Ecto neural progenitor cell (in vitro differentiated cells): Measurements from ENCODE around the gene PREP.

ENCODE experiments used
- DNase-seq: peaks from one replicate; pipeline ENCODE4 v3.0.0-alpha.2; 2018; ENCODE audit warnings: low spot score

PREP gene

DNA sequence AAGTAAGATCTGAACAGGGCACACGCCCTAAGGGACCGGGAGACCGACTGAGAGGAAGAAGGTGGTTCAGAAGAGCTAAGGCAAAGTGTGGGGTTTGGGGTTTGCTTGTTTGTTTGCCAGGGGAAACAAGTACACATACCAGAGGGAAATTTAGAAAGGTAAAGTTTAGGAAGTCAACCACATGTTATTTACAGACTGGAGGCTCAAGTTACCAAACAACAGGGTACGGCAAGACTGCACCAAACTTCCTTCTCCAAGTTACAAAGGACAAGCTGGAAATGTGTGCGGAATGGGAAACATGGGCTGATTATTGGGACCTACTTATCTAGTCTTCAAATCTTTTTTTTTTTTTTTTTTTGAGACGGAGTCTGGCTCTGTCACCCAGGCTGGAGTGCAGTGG lies 11.2 kb downstream of the PREP start:
- no peak for DNase-seq

DNA sequence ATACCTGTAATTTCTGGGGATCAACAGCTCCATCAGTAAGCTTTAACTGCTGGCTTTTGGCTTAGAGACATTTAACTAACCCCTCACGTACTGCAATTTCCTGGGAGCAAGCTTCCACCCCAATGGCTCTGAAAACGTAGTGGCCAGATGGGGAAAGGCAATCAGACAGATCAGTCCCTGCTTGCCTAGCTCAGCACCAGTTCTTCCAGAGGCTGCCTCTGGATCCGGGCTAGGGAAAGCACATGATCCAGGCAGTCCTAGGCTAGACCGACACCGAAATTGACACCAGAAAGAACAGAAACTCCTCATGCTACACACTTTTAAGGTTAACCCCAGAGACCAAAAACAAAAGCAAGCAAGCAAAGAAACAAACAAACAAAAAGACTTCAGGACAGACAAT lies 13.3 kb downstream of the PREP start:
- DNase-seq = no peak

DNA sequence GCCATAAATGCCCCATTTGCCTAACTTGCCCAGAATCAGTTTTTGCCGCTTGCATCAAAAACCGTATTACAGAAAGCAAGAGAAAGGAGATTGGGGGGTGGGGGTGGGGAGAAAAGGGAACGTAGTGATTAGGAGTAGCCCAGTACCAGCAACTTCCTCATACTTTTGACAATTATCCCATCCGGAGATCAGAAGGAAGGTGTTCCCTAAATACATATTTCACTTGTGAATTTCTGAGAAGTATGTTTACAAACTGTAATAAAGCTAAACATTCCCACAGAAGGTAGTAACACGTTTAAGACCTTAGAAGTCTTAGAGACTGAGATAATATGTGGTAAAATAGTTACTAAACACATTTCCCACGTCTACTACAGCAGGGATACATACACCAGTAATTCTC lies 14.5 kb downstream of the PREP start:
- no peak for DNase-seq

DNA sequence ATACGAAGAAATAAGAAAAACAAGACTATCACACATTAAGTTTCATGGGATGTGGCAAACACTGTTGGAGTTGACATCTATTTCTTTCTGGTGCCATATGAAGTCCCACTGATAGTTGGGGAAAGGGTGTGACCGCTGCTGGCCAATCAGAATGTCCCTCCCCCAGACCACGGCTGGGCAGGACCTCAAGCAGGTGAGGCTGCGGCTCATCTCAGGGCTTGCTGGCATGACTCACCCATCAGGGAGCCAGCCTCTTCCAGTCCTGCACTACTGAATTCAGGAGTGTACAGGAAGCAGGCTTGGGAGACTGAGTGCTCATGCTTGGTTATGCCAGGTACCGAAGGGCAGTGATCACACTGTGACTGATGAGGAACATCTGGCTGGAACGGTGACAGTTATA lies 18.9 kb downstream of the PREP start:
- DNase-seq = no peak

DNA sequence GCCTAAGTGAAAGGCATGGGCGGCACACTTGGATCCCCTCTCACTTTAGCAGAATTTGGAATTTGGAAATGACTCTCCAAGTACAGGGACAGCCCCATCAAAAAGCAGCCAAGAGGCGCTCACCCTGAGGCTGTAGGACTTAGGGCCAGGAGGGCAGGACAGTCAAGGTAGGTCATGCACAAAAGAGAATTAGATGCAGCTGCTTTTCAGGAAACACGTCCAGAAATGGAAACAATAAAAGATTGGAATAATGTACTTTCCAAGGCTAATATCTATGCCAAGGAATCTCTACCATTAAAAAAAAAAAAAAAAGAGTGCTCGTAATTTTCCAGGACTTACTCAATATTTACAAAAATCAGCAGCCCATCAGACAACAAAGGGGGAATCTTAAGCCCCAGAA lies 19.9 kb downstream of the PREP start:
- no peak for DNase-seq

DNA sequence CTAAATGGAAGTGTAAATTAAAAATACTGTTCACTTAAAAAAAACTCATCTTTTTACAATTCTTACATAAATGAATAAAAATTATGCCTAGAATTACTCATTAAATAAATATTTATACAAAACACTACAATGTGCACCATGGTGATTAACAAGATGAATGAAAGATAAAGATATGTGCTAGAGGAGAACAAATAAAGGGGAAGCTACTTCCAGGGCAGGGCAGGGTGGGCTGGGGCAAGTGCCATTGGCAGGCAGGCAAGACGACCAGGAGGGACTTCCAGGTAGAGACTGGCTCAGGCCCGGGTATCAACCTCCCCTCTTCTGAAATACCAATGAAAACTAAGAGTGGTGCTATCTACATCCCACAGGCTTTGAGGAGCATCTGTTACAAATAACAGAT lies 20.4 kb downstream of the PREP start:
- no peak for DNase-seq

DNA sequence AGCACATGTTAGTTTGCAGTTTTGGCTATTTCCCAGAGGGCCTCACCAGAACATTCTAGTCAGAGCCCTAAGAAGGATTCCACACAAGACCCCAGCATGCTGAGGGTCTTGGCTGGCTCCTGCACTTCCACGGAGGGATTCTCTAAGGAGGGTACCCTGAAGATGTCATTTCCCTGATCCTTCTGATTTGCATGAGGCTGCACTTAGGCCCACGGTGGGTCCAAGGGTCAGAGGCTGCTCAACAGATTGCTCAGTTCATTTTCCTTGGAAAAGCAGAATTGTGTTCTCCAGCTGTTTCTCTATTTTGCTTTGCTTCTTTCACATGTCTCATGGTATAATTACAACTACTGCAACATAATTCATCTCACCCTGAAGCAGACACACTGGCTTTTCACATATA lies 22.2 kb downstream of the PREP start:
- DNase-seq = no peak

DNA sequence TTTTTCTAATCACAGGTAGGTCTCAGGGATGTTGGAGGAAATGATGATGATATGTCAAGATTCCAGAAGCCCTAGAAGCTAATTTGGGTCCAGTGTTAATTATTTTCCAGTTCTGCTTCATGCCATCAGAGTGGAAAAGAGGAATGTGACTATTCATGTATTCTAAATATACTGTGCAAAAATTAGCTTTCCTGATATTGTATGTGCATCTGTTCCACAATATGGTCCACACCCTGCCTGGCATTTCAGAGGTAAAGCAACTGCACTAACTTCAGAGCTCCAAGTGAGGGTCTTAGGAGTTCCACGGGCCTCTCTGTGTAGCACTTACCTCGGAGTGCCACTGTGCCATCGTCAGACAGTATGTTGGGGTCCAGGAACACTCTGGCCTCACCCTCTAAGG lies 27.1 kb downstream of the PREP start:
- DNase-seq = no peak

DNA sequence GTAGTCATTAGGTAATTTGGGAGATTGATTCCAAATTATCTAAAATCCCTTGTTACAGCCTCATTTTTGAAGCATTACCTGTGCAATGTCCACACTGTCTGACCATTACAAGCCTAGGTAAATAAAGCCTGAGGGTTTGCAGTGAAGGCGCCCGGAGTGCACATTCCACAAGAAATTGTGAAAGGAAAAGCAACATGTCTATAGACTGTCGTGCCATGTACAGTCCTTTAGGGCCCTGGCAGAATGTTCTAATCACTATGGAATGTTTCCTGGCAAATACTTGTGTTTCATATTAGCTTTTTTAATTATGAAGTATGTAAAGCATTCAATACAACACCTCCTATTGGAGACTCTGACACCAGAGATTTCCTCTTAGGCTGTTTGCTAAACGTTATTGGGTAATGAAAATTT lies 28.9 kb downstream of the PREP start:
- no peak for DNase-seq

DNA sequence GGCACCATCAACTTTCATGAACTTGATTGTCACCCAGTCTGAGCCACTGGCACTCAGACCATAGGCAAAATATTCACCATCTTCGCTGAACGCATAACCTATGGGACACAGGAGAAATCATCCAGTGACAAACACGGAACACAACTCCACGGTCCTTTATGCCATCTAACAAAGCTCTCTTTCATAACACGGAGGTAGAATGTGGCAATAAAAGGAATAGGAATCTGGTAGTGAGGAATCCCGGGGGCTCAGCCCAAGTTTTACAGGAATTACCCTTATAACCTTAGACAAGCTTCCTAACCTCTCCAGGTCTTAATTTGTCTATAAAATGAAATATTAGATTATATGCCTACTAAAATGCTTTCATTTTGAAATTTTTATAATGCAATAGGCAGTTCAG lies 29.4 kb downstream of the PREP start:
- no peak for DNase-seq

DNA sequence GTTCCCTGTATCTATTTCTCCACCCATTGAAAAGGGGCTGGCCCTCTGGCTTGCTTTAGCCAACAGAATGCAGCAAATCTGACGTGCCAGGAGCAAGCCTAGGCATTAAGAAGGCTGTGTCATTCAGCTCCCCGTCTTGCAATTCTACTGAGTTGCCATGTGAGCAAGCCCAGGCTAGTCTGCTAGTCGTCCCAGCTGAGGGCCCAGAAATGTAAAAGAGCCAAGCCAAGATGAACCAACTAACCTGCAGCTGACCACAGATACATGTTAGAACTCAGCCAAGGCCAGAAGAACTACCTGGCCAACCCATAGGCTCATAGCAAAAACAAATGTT lies 30.1 kb downstream of the PREP start:
- no peak for DNase-seq

DNA sequence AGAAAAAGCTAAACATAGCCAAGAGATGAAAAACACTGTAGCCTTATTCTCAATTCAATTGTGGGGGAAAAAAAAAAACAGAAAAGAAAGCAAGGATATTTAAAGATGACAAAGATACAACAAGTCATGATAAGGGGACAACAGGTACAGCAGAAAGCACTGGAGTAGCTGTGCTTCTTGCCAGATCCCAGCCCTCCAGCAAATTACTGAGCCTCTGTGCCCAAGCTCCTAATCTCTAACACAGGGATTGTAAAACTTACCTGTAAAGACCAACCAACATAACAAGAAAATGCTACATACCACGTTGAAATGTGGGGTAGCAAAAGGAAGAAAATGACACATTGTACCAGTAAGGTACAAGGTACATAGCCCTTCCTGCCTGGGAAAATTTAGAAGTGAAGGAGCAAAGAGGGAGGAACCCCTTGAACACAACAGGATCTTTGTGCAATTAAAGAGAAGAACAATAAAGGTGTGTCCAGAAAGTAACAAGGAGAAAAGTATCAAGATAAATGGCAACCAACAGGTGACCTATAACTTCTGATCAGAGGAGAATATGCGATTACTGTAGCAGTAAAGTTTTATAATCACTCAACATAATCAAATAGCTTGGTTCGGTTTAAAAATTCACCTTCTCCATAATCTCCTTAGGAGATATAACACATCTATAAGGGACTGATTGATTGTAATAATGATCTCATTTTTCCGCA lies 30.6 kb downstream of the PREP start:
- no peak for DNase-seq

DNA sequence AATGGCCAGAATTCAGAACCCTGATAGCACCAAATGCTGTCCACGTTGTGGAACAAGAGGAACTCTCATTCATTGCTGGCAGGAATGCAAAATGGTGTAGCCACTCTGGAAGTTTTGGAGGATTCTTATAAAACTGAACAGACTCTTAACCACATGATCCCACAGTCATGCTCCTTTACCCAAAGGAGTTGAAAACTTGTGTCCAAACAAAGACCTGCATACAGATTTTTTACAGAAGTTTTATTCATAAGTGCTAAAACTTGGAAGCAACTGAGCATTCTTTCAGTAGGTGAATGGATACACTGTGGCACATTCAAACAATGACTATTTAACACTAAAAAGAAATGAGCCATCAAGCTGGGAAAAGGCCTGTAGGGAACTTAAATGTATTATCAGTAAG lies 32.5 kb downstream of the PREP start:
- no peak for DNase-seq

DNA sequence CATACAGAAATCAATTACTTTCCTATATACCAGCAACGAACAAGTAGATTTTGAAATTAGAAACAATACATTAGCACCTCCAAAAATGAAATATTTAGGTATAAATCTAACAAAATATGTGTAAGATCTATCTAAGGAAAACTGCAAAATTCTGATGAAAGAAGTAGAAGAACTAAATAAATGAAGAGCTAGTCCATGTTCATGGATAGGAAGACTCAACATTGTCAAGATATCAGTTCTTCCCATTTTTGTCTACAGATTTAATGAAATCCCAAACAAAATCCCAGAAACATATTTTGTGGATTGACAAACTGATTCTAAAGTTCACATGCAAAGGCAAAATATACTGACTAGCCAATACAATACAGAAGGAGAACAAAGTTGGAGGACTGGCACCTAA lies 33.7 kb downstream of the PREP start:
- no peak for DNase-seq

DNA sequence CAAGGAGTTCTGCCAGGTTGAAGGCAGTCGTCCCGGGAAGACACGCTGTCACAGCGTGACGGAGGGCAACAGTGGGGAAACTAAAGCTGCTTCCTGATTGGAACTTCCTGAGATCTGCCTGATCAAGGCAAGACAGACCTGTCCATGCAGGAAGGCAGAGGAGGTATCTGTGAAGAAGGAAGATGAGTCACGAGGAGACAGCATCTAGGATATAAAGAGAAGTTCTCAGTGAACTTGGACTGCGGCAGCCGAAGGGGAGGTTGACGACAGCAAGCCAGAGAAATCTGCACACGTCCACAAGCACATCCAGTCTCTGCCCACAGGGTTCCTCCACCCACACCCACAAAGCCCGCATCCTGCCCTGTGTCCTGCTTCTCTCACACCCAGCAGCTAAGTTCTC lies 38.6 kb downstream of the PREP start:
- no peak for DNase-seq

DNA sequence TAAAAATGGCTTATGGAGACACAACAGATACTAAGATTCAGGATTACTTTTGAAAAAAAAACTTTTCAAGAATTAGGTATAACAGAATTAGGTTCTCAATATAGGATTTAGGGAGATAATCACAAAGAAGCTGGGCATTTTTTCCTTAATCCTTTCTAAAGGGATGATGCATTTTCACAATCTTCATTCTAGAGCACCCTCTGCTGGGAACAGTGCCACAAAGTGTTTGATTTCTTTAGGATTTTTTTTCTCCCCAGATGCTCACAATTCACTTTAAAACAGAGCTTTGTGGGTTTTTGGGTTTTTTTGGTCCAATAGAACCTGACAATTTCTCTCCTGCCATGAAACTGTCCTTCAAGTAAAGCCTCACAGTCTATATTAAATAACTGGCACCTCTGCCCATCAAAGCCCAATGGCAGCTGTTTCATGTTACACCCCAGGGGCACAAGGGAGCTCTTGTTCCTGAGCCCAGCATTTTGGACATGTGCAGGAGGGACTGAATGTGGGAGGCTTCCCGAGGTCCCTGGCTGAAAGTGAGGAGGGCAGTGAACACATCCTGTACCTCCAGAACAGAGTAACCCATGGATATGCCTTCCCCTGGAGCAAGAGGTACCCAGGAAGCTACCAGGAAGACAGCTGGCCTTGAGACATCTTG lies 39.7 kb downstream of the PREP start:
- DNase-seq = no peak

DNA sequence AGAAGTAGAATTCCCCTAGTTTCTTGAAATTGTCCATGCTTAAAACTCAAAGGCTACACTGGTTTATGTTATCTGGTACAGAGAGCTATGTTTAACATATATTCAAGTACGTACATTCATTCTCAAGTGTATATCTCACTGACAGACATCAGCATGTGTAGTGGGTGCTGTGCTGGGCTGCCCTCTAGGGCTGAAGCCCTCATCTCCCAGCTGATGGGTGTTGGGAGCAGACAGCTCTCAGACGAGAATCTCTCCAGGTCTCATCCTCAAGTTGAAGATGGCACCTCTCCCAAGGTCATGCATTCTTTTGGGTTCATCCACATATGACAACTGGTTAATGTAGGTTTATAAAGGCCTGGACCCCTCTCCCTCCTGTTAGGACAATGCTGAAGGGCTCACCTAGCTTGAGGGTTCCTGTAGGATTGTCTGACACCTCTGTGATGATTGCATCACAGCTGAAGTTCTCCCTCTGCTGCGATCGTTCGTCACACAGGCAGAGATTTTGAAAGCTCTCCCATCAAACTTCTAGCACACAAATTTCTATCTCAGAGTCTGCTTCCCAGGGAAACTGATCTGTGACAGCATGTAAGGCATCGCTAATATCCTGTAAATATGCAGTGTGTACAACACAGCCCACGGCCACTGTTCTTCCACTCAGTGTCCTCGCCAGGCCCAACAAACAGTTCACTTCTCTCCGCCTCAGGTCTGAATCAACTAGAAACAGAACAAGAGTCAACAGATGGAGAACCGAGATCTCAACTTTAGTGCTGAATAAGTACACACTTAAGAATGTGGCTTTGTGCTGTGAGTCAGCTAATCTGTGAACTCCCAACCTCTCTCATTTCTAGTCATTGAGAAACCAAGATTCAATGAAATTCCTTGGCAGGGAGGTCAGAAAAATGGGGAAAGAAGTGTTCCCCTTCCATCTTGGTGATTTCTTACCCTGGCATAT lies 43.2 kb downstream of the PREP start:
- no peak for DNase-seq

DNA sequence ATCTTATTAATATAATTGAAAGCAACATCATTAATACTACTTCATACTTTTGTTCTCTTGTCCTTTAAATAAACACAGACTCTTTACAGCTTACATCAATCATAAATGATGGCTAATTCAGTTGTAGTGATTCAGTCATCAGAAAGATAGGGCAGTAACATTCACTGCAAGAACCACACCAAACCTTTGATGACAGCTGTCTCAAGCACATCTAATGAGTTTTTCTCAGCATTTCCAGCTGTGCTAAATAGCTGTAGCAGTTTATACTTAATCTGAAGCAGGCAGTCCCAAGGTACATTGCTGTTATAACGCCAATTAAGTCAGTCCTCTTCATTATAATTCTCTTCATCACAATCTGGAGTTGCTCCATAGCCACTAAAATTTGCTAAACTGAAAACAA lies 45.7 kb downstream of the PREP start:
- no peak for DNase-seq

DNA sequence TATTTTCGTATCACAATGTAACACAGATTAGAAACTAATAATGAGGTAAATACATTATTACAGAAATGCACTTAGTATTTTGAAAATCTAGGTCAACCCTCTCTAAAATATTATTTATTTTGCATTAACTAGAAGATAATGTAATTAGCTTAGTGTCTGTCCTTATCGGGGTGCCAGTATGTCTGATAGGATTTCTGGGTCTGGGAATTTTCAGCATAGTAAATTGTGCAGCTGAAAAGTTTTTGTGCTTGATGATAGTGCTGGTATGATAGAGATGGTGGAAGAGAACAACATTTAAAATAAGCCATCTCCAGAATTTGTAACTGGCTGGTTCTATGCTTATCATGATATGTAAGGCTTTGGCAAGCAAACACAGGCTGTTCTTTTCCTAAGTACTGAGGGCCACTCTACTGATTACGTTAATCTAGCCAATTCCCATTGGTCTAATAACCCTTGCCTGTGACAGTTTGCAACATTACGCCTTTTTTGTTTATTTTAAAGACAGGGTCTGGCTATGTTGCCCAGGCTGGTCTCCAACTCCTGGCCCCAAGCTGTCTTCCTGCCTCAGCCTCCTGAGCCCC lies 50.8 kb downstream of the PREP start:
- DNase-seq = no peak

DNA sequence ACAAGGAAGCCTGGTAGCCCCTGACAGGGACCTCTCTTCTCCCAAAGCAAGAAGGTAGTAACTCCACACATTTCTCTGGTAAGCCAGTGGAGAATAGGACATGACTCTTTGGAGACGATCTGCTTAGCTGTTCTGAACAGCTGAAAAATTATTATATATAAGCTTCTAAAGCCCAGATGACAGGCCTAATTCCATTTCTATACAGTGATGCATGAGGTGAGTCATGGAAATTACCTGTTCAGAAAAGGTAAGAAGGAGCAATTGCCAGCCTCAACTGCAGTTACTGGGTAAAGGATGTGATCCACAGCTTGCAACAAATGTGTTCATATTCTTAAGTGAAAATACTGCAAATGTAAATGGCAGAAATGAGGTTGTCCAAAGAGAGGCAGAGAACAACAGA lies 54.0 kb downstream of the PREP start:
- no peak for DNase-seq

DNA sequence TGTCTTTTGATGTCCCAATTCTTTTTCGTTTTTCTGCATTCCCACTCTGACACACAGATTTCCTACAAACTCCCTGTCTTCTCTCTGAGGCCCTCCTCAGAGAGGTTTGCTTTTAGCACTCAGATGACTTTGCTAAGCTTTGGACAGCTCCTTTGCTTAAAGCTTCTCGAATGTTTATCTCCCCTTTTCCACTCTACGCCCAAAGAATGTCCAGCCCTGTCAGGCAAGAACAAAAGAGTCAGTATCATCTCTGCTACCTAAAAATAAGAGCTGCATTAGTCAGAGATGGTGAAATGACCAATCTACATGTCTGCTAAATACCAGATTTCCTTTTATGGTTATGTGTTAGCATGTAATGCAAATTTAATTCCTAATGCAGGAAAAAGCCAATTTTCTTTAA lies 56.8 kb downstream of the PREP start:
- DNase-seq = no peak

DNA sequence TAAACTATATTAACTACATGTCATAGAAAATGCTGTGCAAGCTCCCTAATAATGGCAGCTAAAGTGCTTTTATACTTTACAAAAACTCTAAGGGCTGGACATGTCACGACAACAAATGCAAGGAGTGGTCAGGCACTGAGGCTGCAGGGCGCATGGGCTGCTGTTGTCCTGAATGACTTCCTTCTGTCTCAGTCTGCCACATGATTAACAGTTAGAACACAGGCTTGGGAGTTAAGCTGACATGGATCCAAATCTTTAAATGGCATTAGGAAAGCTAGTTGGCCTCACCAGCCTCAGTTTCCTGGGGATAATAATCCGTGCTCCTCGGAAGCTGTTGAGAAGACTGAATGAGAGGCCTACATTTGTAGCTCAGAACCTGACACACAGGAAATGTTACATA lies 57.4 kb downstream of the PREP start:
- no peak for DNase-seq

DNA sequence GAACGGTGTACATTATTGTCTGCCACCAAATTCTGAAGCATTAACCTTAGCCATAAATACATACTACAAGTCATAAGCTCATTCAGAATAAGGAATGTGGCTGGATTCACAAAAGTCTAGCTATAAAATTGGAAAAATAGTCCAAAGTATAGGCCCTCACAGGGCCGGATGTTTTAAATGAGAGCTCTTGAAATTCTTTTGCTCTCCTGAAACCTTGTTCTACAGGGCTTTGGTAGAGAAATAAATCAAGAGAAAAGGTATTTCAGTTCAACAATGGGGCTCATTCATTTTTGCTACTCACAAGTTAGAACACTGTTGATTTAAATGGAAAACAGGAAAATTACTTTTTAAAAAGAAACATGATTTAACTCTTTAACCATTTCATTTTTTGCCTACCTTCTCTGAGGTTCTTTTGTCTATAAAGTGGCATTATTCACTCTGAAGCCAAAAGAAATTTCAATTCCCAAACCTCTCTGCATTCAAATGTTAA lies 58.0 kb downstream of the PREP start:
- DNase-seq = no peak
